Fibroblast of skin of right biceps (primary cell): ENCODE measurements around the gene DDX42.
A peak's percentile ranks its signal among the peaks of the same experiment; 100 is the strongest.
"Not testable (repeated sequence)": the region's sequence is repeated elsewhere in the genome, so short reads cannot be mapped to it uniquely, and the experiment has no call there.

Source experiments
- DNase-seq: peaks from one replicate; pipeline ENCODE4 v3.0.0-alpha.2; 2013

DDX42 gene

GRCh38 chr17:63842540-63843386, 68.8 kb downstream of the DDX42 start, which contains the start of gene SMARCD2:
TSS of gene SMARCD2 (minus strand) at chr17:63842685. CDS start at chr17:63842674, 11 bp downstream.
- DNase-seq = peak; percentile 99

- peak; percentile 58 for DNase-seq
Observed at GRCh38 chr17:63843387-63843888, 69.5 kb downstream of the DDX42 start.

DNA sequence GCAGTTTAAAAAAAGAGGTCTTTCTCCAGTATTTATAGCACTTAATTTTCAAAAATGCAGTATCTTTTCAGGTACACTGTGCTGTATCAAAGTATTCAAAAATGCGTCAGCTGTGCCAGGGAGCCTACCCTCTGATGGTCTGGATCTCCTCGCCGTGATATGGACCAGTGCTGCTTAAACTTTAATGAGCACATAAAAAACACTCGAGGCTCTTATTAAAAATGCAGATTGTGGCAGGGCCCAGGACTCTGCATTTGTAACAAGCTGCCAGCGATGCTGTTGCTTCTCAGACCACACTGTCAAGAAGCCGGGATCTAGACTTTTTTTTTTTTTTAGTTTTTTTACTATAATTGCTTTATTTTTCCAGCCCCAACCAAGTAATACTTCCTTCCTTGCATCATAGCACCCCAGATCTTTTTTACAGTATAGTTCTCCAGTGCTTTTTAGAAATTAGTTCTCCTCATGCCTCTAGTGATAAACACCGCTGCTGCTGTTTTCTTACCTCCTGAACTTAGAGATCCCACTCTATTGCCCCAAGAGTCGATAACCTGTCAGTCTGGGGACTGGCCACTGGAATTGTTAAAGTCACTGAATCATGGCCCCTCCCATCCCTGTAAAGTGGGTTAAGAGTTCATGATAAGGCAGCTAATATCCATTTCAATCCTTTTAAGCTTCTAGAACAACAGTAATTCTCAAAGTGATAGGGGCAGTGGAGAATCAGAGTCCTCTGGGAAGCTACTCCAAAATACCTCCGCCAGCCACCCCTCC, 70.1 kb downstream of the DDX42 start:
- no peak for DNase-seq

DNA sequence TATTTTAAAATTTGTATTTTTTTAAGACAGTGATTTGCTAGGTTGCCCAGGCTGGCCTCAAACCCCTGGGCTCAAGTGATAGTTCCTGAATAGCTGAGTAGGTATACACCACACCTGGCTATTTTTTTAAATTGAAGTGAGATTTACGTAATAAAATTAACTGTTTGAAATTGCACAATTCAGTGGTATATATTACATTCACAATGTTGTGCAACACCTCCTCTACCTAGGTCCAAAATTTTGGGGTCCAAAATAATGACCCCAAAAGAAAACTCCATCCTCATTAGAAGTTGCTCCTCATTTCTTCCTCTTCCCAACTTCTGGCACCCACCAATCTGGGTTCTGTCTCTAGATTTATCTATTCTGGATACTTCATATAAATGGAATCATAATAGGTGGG, 71.5 kb downstream of the DDX42 start:
- DNase-seq = no peak

GRCh38 chr17:63847525-63848249, 73.7 kb downstream of the DDX42 start:
- no peak for DNase-seq

GRCh38 chr17:63848834-63849689, 75.1 kb downstream of the DDX42 start:
- DNase-seq = peak; percentile 93

DNA sequence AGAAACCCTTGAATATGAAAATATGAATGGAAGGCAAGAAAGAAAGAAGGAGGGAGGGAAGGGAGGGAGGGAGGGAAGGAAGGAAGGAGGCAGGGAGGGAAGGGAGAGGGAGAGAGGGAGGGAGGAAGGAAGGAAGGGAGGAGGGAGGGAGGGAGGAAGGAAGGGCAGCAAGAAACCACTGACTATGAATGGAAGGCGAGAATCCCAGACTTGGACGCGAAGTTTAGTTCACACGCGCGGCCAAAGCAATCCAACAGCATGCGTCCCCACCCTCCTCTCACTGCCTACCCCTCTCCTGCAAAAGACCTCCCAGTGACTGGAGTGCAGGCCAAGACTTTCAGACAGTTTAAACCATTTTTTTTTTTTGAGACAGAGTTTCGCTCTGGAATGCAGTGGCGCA, 76.4 kb downstream of the DDX42 start:
- DNase-seq = no peak

GRCh38 chr17:63853260-63853659, 79.3 kb downstream of the DDX42 start:
- no peak for DNase-seq

DNA sequence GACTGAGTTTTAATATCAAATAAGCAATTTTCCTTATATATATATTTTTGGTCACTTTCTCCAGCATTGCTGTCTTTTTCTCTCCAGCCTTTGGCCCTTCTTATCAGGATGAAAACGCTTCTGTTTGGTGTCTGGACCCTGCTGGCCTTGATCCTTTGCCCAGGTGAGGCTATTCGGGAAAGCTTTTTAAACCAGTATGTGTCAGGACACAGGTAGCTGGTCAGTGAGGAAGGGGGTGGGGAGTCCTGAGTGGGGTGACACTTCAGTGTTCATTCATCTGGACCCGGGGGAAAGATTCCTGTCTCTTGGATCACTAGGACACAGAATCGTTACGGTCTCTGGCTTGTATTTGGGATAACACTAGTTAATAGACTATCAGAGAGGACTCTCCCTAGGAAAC, 80.7 kb downstream of the DDX42 start:
- no peak for DNase-seq

GRCh38 chr17:63855185-63855584, 81.2 kb downstream of the DDX42 start:
- no peak for DNase-seq

GRCh38 chr17:63856425-63856824, 82.5 kb downstream of the DDX42 start:
- not testable (repeated sequence) for DNase-seq

DNA sequence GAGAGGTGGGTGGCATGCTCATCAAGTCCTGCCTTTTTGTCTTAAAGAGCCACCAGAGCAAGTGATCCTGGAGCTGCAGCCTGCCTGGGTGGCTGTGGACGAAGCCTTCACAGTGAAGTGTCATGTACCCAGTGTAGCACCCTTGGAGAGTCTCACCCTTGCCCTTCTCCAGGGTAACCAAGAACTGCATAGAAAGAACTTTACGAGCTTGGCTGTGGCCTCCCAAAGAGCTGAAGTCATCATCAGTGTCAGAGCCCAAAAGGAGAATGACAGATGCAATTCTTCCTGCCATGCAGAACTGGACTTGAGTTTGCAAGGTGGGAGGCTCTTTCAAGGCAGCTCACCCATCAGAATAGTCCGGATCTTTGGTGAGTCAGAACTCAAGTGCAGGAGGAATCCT, 85.3 kb downstream of the DDX42 start:
- no peak for DNase-seq

DNA sequence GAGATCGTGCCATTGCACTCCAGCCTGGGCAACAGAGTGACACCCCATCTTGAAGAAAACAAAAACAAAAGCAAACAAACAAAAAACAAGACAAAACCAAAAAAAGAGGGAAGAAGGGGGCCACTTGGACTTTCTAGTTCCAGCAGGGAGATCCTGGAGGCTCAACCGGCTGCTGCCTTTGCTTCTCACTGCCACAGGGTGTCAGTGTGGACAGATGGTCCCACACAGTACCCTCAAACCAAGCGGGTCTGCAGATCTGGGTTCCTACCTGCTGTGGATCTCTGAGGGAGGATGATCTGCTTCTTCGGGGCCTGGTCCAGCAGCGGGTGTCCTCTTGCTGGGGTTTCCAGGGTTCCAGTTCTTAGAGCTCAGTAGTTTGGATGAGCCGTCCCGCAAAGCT, 92.7 kb downstream of the DDX42 start:
- not testable (repeated sequence) for DNase-seq
